ENCODE measurements around the gene TIFAB. TPM values are rescaled to one million over a fixed set of nuclear protein-coding genes. Genes with fewer than 3 reads are reported as not detected.

The TIFAB gene
- total RNA-seq, 1 donor = not detected

GRCh38 chr5:135486131-135487036 lies 34.2 kb upstream of the TIFAB start:
- no peak for DNase-seq (ENCODE audit: insufficient read length, low spot score, missing footprints)
- no peak for TF ChIP-seq CTCF (IDR thresholded peaks at IDR 0.05; ENCODE audit: extremely low read depth, low read depth, low read length)
- H3K4me2 ChIP-seq (ENCODE audit: insufficient read depth, low read length) = no peak overlapping the region
- H3K9me3 ChIP-seq (ENCODE audit: low read depth, low read length) = no peaks in the 10 kb centered on the region
- H4K20me1 ChIP-seq (ENCODE audit: insufficient read depth, low read length) = no peaks in the 10 kb centered on the region
- peaks cover 14% of the 10 kb centered on the region for H3K4me1 ChIP-seq (ENCODE audit: insufficient read depth, low read length)
- peaks cover 15% of the 10 kb centered on the region for H3K27me3 ChIP-seq (ENCODE audit: insufficient read depth, low read length)
- H3K27ac ChIP-seq (ENCODE audit: low read depth, low read length) = no peak overlapping the region
- no peaks in the 10 kb centered on the region for H3K79me2 ChIP-seq (ENCODE audit: insufficient read depth, low read length)
- no peaks in the 10 kb centered on the region for H3K36me3 ChIP-seq (ENCODE audit: insufficient read depth, low read length)
- no peak overlapping the region for H3K4me3 ChIP-seq (ENCODE audit: insufficient read depth, low read length)
- H2AFZ ChIP-seq (ENCODE audit: low read length) = no peak overlapping the region

- no peak overlapping the region for H3K4me2 ChIP-seq (ENCODE audit: insufficient read depth, low read length)
- H3K4me3 ChIP-seq (ENCODE audit: insufficient read depth, low read length) = no peak overlapping the region
- no peak overlapping the region for H3K27ac ChIP-seq (ENCODE audit: low read depth, low read length)
- H3K4me1 ChIP-seq (ENCODE audit: insufficient read depth, low read length) = peaks cover 13% of the 10 kb centered on the region
- no peaks in the 10 kb centered on the region for H3K9me3 ChIP-seq (ENCODE audit: low read depth, low read length)
- no peak for TF ChIP-seq CTCF (IDR thresholded peaks at IDR 0.05; ENCODE audit: extremely low read depth, low read depth, low read length)
- H3K79me2 ChIP-seq (ENCODE audit: insufficient read depth, low read length) = no peaks in the 10 kb centered on the region
- DNase-seq (ENCODE audit: insufficient read length, low spot score, missing footprints) = no peak
- H2AFZ ChIP-seq (ENCODE audit: low read length) = no peak overlapping the region
- H3K27me3 ChIP-seq (ENCODE audit: insufficient read depth, low read length) = peaks cover 12% of the 10 kb centered on the region
- no peaks in the 10 kb centered on the region for H3K36me3 ChIP-seq (ENCODE audit: insufficient read depth, low read length)
- H4K20me1 ChIP-seq (ENCODE audit: insufficient read depth, low read length) = no peaks in the 10 kb centered on the region
Observed at GRCh38 chr5:135484674-135485086, 32.5 kb upstream of the TIFAB start.

- Histone ChIP-seq H3K9me3 (ENCODE audit: low read depth, low read length) (no peaks in the 10 kb centered on the region), H3K36me3 (ENCODE audit: insufficient read depth, low read length) (no peaks in the 10 kb centered on the region), H4K20me1 (ENCODE audit: insufficient read depth, low read length) (no peaks in the 10 kb centered on the region)
Observed at GRCh38 chr5:135483254-135483653, 31.1 kb upstream of the TIFAB start.

More at GRCh38 chr5:135483254-135483653, 31.1 kb upstream of the TIFAB start:
- Histone ChIP-seq H2AFZ (ENCODE audit: low read length) (no peak overlapping the region), H3K4me3 (ENCODE audit: insufficient read depth, low read length) (no peak overlapping the region), H3K79me2 (ENCODE audit: insufficient read depth, low read length) (no peaks in the 10 kb centered on the region), H3K4me1 (ENCODE audit: insufficient read depth, low read length) (peaks cover 3% of the 10 kb centered on the region), H3K4me2 (ENCODE audit: insufficient read depth, low read length) (no peak overlapping the region), H3K27ac (ENCODE audit: low read depth, low read length) (no peak overlapping the region), H3K27me3 (ENCODE audit: insufficient read depth, low read length) (peaks cover 14% of the 10 kb centered on the region)
- TF ChIP-seq CTCF (IDR thresholded peaks at IDR 0.05; ENCODE audit: extremely low read depth, low read depth, low read length) = no peak
- DNase-seq (ENCODE audit: insufficient read length, low spot score, missing footprints) = no peak
